HG03159 (cell line): ENCODE data around the gene TRIM51.
"Not testable (repeated sequence)": the region's sequence is repeated elsewhere in the genome, so short reads cannot be mapped to it uniquely, and the experiment has no call there.

Experiments
- ATAC-seq: cut with Tn5 transposase; IDR thresholded peaks from one replicate; pipeline ENCODE4 v1.9.1; 2021; ENCODE audit warnings: mild to moderate bottlenecking, moderate library complexity; ENCODE audit not compliant: unreplicated experiment

Gene TRIM51

GRCh38 chr11:55882997-55883396 is at the start of gene TRIM51:
TRIM51 (plus strand) TSS chr11:55883297; CDS start chr11:55885429, 2,132 bp downstream.
- ATAC-seq: not testable (repeated sequence)

- ATAC-seq: no peak
Measured at GRCh38 chr11:55838452-55838851, 44.6 kb upstream of the TRIM51 start, which contains the start of gene OR5D16. OR5D16 (plus strand) TSS chr11:55838752; CDS start chr11:55838752, 0 bp downstream.

GRCh38 chr11:55847453-55847852 is 35.6 kb upstream of the TRIM51 start:
- no peak for ATAC-seq

DNA sequence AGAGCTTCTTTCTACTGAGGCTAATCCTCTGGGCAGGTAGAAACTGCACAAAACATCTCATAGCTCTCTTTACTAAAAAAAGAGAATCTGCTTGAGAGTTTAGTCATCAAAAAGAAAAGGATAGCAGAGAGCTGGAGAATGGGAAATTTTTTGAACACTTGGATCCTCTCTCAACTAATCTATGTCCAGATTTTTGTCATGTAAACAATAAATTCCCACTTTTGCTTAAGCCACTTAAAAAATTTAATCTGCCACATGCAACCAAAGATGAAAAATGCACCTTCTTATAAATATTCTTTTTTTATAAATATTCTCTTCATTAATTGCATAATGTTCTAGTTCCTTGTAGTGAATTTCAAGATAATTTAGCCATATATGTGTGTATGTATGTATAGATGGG is 34.1 kb upstream of the TRIM51 start:
- ATAC-seq: no peak

DNA sequence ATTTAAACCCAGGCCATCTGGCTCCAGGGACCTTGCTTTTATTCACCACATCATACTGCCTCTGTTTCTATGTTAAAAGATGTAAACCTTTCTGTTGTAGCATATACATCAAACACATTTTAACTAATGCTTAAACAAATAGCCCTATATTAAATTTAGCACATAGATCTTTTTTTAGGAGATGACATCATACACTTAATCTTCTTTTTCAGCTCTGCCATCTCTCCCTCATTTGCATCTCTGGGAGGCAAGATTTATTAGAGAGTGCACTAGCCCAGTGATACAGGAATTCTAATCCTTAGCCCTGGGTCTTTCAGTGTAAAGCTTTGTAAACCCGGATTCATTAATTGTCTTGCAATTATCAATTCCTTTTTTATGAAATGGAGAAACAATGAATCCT is 31.0 kb upstream of the TRIM51 start:
- ATAC-seq: no peak

GRCh38 chr11:55854704-55855103 is 28.4 kb upstream of the TRIM51 start:
- ATAC-seq: no peak

GRCh38 chr11:55867354-55867753 is 15.7 kb upstream of the TRIM51 start:
- ATAC-seq: not testable (repeated sequence)

DNA sequence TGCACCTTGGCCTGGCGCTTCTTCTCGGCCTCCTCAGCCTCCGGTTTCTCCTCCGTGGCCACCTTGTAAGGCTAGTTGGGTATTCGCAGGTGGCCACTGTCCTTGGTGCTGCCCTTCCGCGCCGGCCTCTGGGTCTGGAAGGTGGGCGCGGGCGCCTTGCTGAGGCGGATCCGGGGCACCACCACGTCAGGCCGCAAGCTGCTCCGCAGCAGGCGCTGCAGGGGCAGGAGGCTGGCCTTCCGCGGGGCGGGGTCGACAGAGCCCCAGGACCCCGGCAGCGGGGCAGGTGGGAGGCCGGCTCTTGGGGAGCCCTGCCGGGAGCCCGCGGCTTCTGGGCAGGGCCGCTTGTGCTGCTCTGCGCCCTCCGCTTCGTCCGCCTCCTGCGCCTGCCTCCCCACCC is 10.4 kb upstream of the TRIM51 start:
- ATAC-seq: not testable (repeated sequence)

GRCh38 chr11:55873146-55873545 is 10.0 kb upstream of the TRIM51 start:
- ATAC-seq: not testable (repeated sequence)

DNA sequence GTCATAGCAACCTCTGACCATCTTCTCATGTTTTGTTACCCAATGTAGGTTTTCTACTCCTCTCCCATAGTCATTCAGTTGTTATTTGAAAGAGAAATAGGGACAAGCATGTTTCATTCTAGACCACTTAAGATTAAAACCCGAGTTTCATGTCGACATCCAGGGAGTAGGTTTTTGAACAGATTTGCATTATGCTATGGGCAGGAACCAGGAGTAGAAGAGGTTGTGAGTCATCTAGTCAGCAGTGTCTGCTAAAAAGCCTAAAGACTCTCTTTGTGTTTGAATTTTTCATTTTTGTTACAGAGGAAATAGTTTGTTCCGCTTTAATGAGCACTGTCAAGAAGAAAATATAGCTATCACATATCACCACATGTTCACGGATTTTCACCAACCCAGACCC is 1.9 kb downstream of the TRIM51 start:
- not testable (repeated sequence) for ATAC-seq

- ATAC-seq: not testable (repeated sequence)
Measured at GRCh38 chr11:55885481-55885880, 2.4 kb downstream of the TRIM51 start.

DNA sequence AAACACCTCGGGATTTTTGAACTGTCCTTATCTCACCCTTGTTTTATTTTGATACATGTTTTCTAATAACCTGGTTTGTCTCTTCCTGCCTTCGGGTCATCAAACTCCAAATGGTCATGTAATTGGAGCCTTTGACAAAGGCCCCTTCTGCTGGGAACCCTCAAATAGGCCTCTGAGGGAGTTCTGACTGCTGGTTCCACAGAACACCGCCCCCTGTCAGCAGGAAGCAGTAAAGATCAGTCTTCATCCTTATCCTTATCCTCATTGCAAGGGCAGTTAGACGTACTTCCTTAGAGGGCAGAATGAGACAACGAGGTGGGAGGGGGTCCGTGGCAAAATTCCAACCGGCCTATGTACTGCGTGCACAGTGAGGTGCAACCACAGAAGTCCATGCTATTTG is 12.1 kb downstream of the TRIM51 start:
- no peak for ATAC-seq

DNA sequence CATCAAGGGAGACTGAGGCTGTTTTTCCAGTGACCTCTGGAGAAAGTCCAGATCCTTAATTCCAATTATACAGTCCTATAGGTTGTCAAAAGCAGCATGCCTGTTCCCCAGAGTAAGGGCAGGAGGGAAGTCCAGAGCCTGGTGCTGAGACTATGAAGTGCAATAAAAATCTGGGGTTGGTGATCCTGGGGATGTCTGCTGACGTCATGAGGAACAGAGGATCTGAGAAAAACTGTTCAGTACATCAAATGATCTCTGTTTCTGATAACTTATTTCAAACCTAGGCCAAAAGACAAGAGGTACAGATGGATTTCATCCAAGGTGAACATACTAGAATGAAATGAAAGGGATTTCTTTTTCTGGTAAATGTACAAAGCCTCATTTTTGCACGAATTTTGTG is 19.2 kb downstream of the TRIM51 start:
- no peak for ATAC-seq

DNA sequence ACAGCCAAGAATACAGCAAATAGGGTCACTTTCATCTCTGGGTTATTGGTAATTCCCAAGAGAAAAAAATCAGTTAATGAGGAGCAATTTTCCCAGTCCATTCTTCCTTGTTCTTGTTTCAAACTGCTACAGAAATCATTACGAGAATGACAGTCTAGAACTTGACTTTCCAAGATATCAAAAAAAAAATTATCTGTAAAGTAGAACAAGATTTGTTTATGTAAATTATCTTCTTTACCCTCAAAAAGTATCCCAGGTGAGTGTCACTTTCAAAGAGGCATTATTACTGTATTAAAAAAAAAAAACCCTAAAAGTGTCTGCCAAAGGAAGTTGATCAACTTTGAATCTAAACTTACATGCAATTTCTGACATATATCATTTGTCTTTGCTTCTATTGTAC is 31.4 kb downstream of the TRIM51 start, which contains the start of gene OR5W2:
OR5W2 (minus strand) TSS at position 101 of the 400 bp plus-strand sequence; CDS start at position 101, 0 bp downstream.
- ATAC-seq: no peak

DNA sequence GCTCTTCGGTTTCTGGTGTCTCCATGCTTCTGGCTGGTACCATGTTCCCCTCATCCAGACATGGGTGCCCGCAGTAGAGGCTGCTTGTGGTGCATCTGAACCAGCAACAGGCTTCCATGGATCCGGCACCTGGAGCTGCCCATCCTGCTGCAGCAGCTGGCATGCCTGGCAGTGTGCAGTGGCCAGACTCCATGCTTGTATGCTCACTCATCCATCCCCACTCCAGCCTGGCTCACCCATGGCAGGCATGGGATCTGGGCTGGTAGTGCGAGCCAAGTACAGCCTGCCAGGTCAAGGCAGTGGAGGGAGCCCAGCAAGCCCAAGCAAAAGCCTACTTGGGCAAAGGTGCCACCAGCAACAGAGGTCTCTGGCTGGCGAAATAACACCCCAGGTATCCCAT is 37.4 kb downstream of the TRIM51 start:
- ATAC-seq: no peak

DNA sequence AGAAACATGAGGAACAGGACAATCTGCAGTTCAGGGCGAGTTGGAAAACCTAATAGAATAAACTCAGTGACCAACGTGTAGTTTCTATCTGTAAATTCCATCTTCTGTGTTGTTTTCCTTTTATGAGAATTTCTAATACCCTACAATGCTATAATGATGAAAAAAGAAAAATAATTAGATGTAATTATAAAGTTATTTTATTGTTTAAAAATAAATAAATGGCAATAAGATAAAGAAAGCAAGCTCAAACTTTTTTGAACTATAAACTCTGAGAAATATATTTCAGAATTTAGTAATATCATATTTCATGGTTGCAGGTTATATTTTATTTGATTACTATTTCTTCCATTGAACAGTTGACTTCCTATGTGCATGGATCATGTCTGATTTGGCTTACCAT is 53.2 kb downstream of the TRIM51 start, which contains the start of gene OR5I1:
OR5I1 (minus strand) TSS at position 101 of the 400 bp plus-strand sequence; CDS start at position 101, 0 bp downstream.
- no peak for ATAC-seq
